GM12878 (cell line): ENCODE measurements around the gene IL4I1. TPM values are rescaled to one million over a fixed set of nuclear protein-coding genes. Genes with fewer than 3 reads are reported as not detected.

ENCODE experiments used
- ATAC-seq: fragments of 200-7000 bp; cut with Tn5 transposase; 3 replicates; pipeline ENCODE4 v1.9.1; 2020; ENCODE audit warnings: mild to moderate bottlenecking, moderate library complexity
- BruUV-seq: library from RNA; stranded (reverse); fragments of 400-500 nt; replicated peaks from 2 replicates; lab custom pipeline; 2021; lab: Mats Ljungman, UMichigan
- CTCF ChIA-PET: fragments of 300-600 bp; sonication (Branson Sonifier 250); formaldehyde crosslinking; extraction: SDS; loops from one replicate; lab custom pipeline; 2021; ENCODE audit warnings: inconsistent platforms; lab: Yijun Ruan, JAX
- POLR2A ChIA-PET: fragments of 350-600 bp; formaldehyde crosslinking; extraction: SDS; loops from one replicate; lab custom pipeline; 2021; ENCODE audit warnings: inconsistent platforms; lab: Charles Lee
- RAD21 ChIA-PET: fragments of 300-600 bp; sonication (Branson Sonifier 250); formaldehyde crosslinking; loops from one replicate; lab custom pipeline; 2023; ENCODE audit warnings: antibody characterized with exemption; ENCODE audit not compliant: unreplicated experiment; lab: Charles Lee
- SMC1A ChIA-PET: fragments of 300-600 bp; sonication (Branson Sonifier 250); formaldehyde crosslinking; loops from one replicate; lab custom pipeline; 2023; ENCODE audit not compliant: unreplicated experiment, uncharacterized antibody; lab: Charles Lee
- DNase-seq: peaks from one replicate; pipeline ENCODE4 v3.0.0-alpha.2; 2011; ENCODE audit warnings: low read depth, low spot score
- FAIRE-seq: peaks from 3 replicates; lab custom pipeline; 2011; peaks lifted over from hg19 to GRCh38; lab: Jason Lieb, UNC
- H2AFZ ChIP-seq: 2 replicates; pipeline ENCODE4 v1.6.0; 2011; ENCODE audit warnings: low read depth, low read length, control low read depth; ENCODE audit not compliant: control insufficient read depth
- H3K27ac ChIP-seq: 2 replicates; pipeline ENCODE4 v1.5.1; 2011; ENCODE audit warnings: control low read depth; ENCODE audit not compliant: control insufficient read depth, insufficient read depth
- H3K27me3 ChIP-seq, 2 experiments: replicated peaks in 1 of 2; 2 replicates each; pipeline versions ENCODE4 v1.6.0 to v1.6.1; 2011; ENCODE audit warnings: low read length in 1 of 2; ENCODE audit not compliant: control insufficient read depth in 2 of 2, insufficient read depth in 2 of 2
- H3K36me3 ChIP-seq, 2 experiments: 2 replicates each; pipeline ENCODE4 v1.5.1; 2011; ENCODE audit warnings: low read length in 1 of 2; ENCODE audit not compliant: control insufficient read depth in 2 of 2, insufficient read depth in 2 of 2
- H3K4me1 ChIP-seq: 2 replicates; pipeline ENCODE4 v1.6.1; 2011; ENCODE audit warnings: mild to moderate bottlenecking, low read length, moderate library complexity, mixed read lengths; ENCODE audit not compliant: control insufficient read depth, insufficient read depth
- H3K4me2 ChIP-seq: 2 replicates; pipeline ENCODE4 v1.6.0; 2011; ENCODE audit warnings: control low read depth; ENCODE audit not compliant: control insufficient read depth, insufficient read depth
- H3K4me3 ChIP-seq: fragments of 200-600 bp; sonication (generic); 2 replicates; pipeline ENCODE4 v1.5.1; 2016
- H3K79me2 ChIP-seq: 2 replicates; pipeline ENCODE4 v1.6.0; 2011; ENCODE audit warnings: low read length; ENCODE audit not compliant: control insufficient read depth, insufficient read depth
- H3K9ac ChIP-seq: 2 replicates; pipeline ENCODE4 v1.8.0; 2011; ENCODE audit warnings: low read length, control low read depth, mixed read lengths; ENCODE audit not compliant: control insufficient read depth, insufficient read depth
- H3K9me3 ChIP-seq: replicated peaks from 3 replicates; pipeline ENCODE4 v1.5.1; 2011; ENCODE audit warnings: mild to moderate bottlenecking, low read length; ENCODE audit not compliant: control insufficient read depth, insufficient read depth
- H4K20me1 ChIP-seq: 2 replicates; pipeline ENCODE4 v1.6.0; 2011; ENCODE audit not compliant: control insufficient read depth, insufficient read depth
- BCL11A ChIP-seq: IDR thresholded peaks from 2 replicates; pipeline ENCODE4 v1.6.1; 2011; ENCODE audit warnings: low read depth, low read length
- BRCA1 ChIP-seq: IDR thresholded peaks from 2 replicates; pipeline ENCODE4 v1.6.1; 2011; ENCODE audit warnings: low read depth, low read length, improper control_type of control experiment
- CBX5 ChIP-seq: sonication (generic); IDR thresholded peaks from 2 replicates; pipeline ENCODE4 v1.6.1; 2016; ENCODE audit warnings: low read depth, moderate library complexity, mild to moderate bottlenecking, inconsistent platforms
- IRF5 ChIP-seq: fragments of 450-650 bp; IDR thresholded peaks from 2 replicates; pipeline ENCODE4 v1.6.1; 2017; ENCODE audit warnings: borderline replicate concordance
- KAT2A ChIP-seq: conservative IDR thresholded peaks from 2 replicates; pipeline ENCODE4 v1.6.1; 2011; ENCODE audit warnings: low read depth, low read length; ENCODE audit not compliant: control insufficient read depth
- KDM1A ChIP-seq: fragments of 200-600 bp; sonication (generic); IDR thresholded peaks from 2 replicates; pipeline ENCODE4 v1.6.1; 2016; ENCODE audit warnings: borderline replicate concordance
- MTA2 ChIP-seq: fragments of 450-650 bp; IDR thresholded peaks from 2 replicates; pipeline ENCODE4 v1.6.1; 2016; ENCODE audit warnings: low read depth, mild to moderate bottlenecking, moderate library complexity
- MYC ChIP-seq: IDR thresholded peaks from 2 replicates; pipeline ENCODE4 v1.6.1; 2011; ENCODE audit warnings: mild to moderate bottlenecking, low read length, moderate library complexity, inconsistent platforms; ENCODE audit not compliant: insufficient read depth, insufficient replicate concordance, insufficient read length, severe bottlenecking
- NFYA ChIP-seq: IDR thresholded peaks from 2 replicates; pipeline ENCODE4 v1.6.1; 2011; ENCODE audit warnings: low read depth, mild to moderate bottlenecking, low read length, improper control_type of control experiment, borderline replicate concordance
- REST ChIP-seq: IDR thresholded peaks from 2 replicates; pipeline ENCODE4 v1.6.1; 2012; ENCODE audit warnings: mild to moderate bottlenecking, low read depth, low read length
- SREBF1 ChIP-seq: IDR thresholded peaks from 2 replicates; pipeline ENCODE4 v1.6.1; 2012; ENCODE audit warnings: mild to moderate bottlenecking, low read length
- YBX1 ChIP-seq: fragments of 450-650 bp; IDR thresholded peaks from 2 replicates; pipeline ENCODE4 v1.6.1; 2016; ENCODE audit warnings: antibody characterized with exemption
- ZBTB11 ChIP-seq: fragments of 450-650 bp; formaldehyde crosslinking; IDR thresholded peaks from 2 replicates; pipeline ENCODE4 v1.5.0; 2022; ENCODE audit warnings: mild to moderate bottlenecking, missing genetic modification characterization
- ZNF384 ChIP-seq: IDR thresholded peaks from 2 replicates; pipeline ENCODE4 v1.6.1; 2012; ENCODE audit warnings: low read depth, mild to moderate bottlenecking, low read length, improper control_type of control experiment, borderline replicate concordance
- ZNF622 ChIP-seq: fragments of 450-650 bp; IDR thresholded peaks from 2 replicates; pipeline ENCODE4 v1.6.1; 2017; ENCODE audit warnings: mild to moderate bottlenecking, inconsistent platforms
- WGBS: methylation state at CpG from one replicate; pipeline ENCODE4 v1.1.6; 2016; ENCODE audit warnings: low lambda C conversion rate; ENCODE audit not compliant: insufficient replicate concordance, insufficient coverage; ENCODE audit errors: missing lambda C conversion rate; 5-methylcytosine and 5-hydroxymethylcytosine counted together
- in situ Hi-C: fragments of 300-500 bp; cut with MboI; formaldehyde crosslinking; loops from 9 replicates; pipeline ENCODE4 v1.14.3; 2018; ENCODE audit warnings: mixed read lengths
- intact Hi-C: fragments of 100-400 bp; cut with micrococcal nuclease; formaldehyde crosslinking; loops from one replicate; pipeline ENCODE4 v1.14.2; 2022; ENCODE audit not compliant: unreplicated experiment
- polyA plus RNA-seq, 11 experiments: library from polyadenylated mRNA; depleted of rRNA in 4 of 11; unstranded in 6 of 11; stranded (reverse) in 5 of 11; fragments of >200 nt; fragmentation: Nextera tagmentation in 4 of 11; fragmentation: Illumina TruSeq in 1 of 11; extraction: Ambion mirVana in 4 of 11; extraction: Trizol in 1 of 11; gene quantifications; 1 replicate in 1 of 11; 2 replicates in 10 of 11; pipeline versions ENCODE4 v1.2.1 to v1.2.3, GENCODE V29; 2011 to 2016; ENCODE audit warnings: inconsistent platforms in 2 of 11, missing spikeins in 2 of 11, low read depth in 1 of 11
- total RNA-seq, 4 experiments: library from RNA; depleted of rRNA in 3 of 4; stranded (reverse); fragments of >200 nt in 3 of 4; fragmentation: Illumina TruSeq in 1 of 4; extraction: Trizol in 1 of 4; gene quantifications; 2 replicates each; pipeline versions ENCODE4 v1.2.1 to v1.2.3, GENCODE V29; 2013 to 2021

IL4I1 gene
- total and polyA plus RNA-seq, 10 of the 15 experiments (the other 5 are each of a cell fraction or from before 2014, with no cell fraction given): 0.62 to 83.8 (median 42.8) TPM

DNA sequence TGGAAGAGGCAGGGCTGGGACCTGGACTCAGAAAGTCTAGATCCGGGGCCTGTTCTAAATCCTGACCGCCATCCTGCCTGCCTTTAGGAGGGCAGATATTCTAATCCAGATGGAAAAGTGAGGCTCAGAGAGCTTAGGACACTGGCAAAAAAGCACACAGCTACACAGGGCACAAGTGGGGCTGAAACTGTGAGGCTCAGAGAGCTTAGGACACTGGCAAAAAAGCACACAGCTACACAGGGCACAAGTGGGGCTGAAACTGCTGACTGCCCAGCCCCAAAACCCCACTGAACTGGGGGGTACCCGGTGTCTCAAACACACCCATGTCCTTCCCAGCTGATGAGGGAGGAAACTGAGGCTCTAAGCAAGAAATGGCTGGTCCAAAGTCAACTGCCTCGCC is 21.5 kb downstream of the IL4I1 start (continued):
- TF ChIP-seq ZBTB11 (CRISPR knock-in tag): no peak
- no peak for TF ChIP-seq ZNF622
- TF ChIP-seq MTA2: no peak
- no peak for TF ChIP-seq SREBF1

DNA sequence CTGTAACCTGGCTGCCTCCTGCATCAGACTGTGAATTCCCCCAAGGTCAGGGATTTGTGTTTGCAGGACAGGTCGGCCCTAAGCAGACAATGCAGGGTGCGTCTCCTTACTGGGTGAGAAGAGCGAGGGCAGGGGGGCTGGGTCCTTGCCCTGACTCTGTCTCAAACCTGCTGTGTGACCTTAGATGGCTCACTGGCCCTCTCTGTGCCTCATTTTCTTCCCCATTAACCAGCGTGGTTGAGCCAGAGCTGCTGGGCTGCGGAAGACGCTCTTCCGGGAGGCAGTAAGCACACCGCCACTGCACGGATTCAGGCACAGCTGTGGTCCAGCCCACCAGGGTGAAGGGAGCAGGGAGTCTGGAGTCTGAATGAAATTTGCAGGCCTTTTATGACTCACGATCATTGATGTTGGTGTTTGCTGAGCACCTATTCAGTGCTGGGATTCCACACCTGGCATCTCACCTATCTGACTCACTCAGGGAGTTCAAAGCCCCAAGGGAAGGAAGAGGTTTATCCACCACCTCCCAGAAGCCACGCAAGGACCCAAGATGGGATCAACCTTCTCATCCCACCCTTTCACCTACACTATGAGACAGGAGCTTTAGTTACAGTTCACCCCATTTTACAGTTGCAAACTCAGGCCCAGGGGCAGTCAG is 22.1 kb downstream of the IL4I1 start:
- peaks cover 27% of the 10 kb centered on the region for H3K79me2 ChIP-seq
- no peaks in the 10 kb centered on the region for H3K27me3 ChIP-seq
- H3K4me2 ChIP-seq: peak overlapping the region; percentile 87
- no peak overlapping the region for H2AFZ ChIP-seq
- no peak for DNase-seq
- intact Hi-C loops: loop anchor here (5.0 kb wide), 2 partner anchors 53 to 387 kb away; partner anchors contain the start of genes ATF5, NUP62 and RPL13A
- no peaks in the 10 kb centered on the region; a peak in 2 of 4 replicates for H3K36me3 ChIP-seq
- FAIRE-seq: no peak
- no peak for ATAC-seq
- H3K4me3 ChIP-seq: peak overlapping the region; percentile 90; the same call in 1 of the 2 replicates
- H3K4me1 ChIP-seq: peaks cover 30% of the 10 kb centered on the region
- RAD21 ChIA-PET: no interaction called here
- in situ Hi-C loops: loop anchor here (25.0 kb wide), 1 partner anchor 1237 kb away; the partner anchor contains the start of genes CA11 and DBP
- CTCF ChIA-PET: no interaction called here
- POLR2A ChIA-PET: no interaction called here
- H3K9me3 ChIP-seq: no peaks in the 10 kb centered on the region
- SMC1A ChIA-PET: no interaction called here
- H4K20me1 ChIP-seq: no peaks in the 10 kb centered on the region
- H3K9ac ChIP-seq: peak overlapping the region; percentile 84
- H3K27ac ChIP-seq: no peak overlapping the region
- WGBS: 87% methylated on average over 11 of the region's 11 CpGs
- no TSS peak for BruUV-seq
- TF ChIP-seq ZNF384 (no peak), BCL11A (no peak), MYC (no peak), YBX1 (no peak), NFYA (no peak), BRCA1 (no peak), CBX5 (no peak), KDM1A (no peak), IRF5 (no peak), KAT2A (no peak), REST (no peak)
